SK-N-SH treated with all-trans-retinoic acid at 6 μM for 48 hours (cell line): ENCODE results near the gene CCDC88B.

Source experiments
- ARNTL ChIP-seq: fragments of 450-650 bp; formaldehyde crosslinking; IDR thresholded peaks from 2 replicates; pipeline ENCODE4 v1.5.0; 2020; ENCODE audit warnings: low read depth, mild to moderate bottlenecking, moderate library complexity, borderline replicate concordance
- BACH2 ChIP-seq: fragments of 250-450 bp; sonication (Bioruptor Pico); IDR thresholded peaks from 2 replicates; pipeline ENCODE4 v1.9.0; 2021; ENCODE audit warnings: mild to moderate bottlenecking, borderline replicate concordance
- CSRNP3 ChIP-seq: fragments of 250-450 bp; sonication (Bioruptor Pico); IDR thresholded peaks from 2 replicates; pipeline ENCODE4 v1.5.1; 2021; ENCODE audit warnings: mild to moderate bottlenecking, moderate library complexity
- GLIS3 ChIP-seq: fragments of 250-450 bp; sonication (Bioruptor Pico); IDR thresholded peaks from 2 replicates; pipeline ENCODE4 v1.5.0; 2020; ENCODE audit warnings: mild to moderate bottlenecking, moderate library complexity
- ISL1 ChIP-seq: fragments of 250-450 bp; sonication (Bioruptor Pico); IDR thresholded peaks from 2 replicates; pipeline ENCODE4 v2.1.2; 2022; ENCODE audit warnings: mild to moderate bottlenecking, moderate library complexity
- OSR1 ChIP-seq: fragments of 250-450 bp; sonication (Bioruptor Pico); IDR thresholded peaks from 2 replicates; pipeline ENCODE4 v1.8.0; 2022; ENCODE audit warnings: moderate library complexity, mild to moderate bottlenecking, inconsistent platforms
- PATZ1 ChIP-seq: fragments of 250-450 bp; sonication (Bioruptor Pico); IDR thresholded peaks from 2 replicates; pipeline ENCODE4 v1.8.0; 2020; ENCODE audit warnings: mild to moderate bottlenecking, moderate library complexity, borderline replicate concordance
- PPARA ChIP-seq: fragments of 250-450 bp; sonication (Bioruptor Pico); IDR thresholded peaks from 2 replicates; pipeline ENCODE4 v1.5.0; 2020; ENCODE audit warnings: mild to moderate bottlenecking, borderline replicate concordance
- RARB ChIP-seq: fragments of 250-450 bp; sonication (Bioruptor Pico); IDR thresholded peaks from 2 replicates; pipeline ENCODE4 v1.8.0; 2021; ENCODE audit warnings: mild to moderate bottlenecking, moderate library complexity
- ZFP3 ChIP-seq: fragments of 250-450 bp; sonication (Bioruptor Pico); IDR thresholded peaks from 2 replicates; pipeline ENCODE4 v1.5.0; 2020; ENCODE audit warnings: mild to moderate bottlenecking, moderate library complexity
- ZFP30 ChIP-seq: fragments of 450-650 bp; formaldehyde crosslinking; IDR thresholded peaks from 2 replicates; pipeline ENCODE4 v1.5.0; 2022; ENCODE audit warnings: mild to moderate bottlenecking, moderate library complexity
- TF ChIP-seq, protein P1 (sequence below): fragments of 250-450 bp; sonication (Bioruptor Pico); IDR thresholded peaks from 2 replicates; pipeline ENCODE4 v1.5.1; 2020; ENCODE audit warnings: low read depth, mild to moderate bottlenecking, moderate library complexity

GRCh38 chr11:64391839-64392238 lies 51.8 kb downstream of the CCDC88B start:
- TF ChIP-seq PATZ1 (CRISPR knock-in tag): no peak
- TF ChIP-seq BACH2 (CRISPR knock-in tag): no peak
- no peak for TF ChIP-seq ZFP30 (CRISPR knock-in tag)
- no peak for TF ChIP-seq CSRNP3
- TF ChIP-seq ARNTL: no peak
- TF ChIP-seq, protein P1, sequence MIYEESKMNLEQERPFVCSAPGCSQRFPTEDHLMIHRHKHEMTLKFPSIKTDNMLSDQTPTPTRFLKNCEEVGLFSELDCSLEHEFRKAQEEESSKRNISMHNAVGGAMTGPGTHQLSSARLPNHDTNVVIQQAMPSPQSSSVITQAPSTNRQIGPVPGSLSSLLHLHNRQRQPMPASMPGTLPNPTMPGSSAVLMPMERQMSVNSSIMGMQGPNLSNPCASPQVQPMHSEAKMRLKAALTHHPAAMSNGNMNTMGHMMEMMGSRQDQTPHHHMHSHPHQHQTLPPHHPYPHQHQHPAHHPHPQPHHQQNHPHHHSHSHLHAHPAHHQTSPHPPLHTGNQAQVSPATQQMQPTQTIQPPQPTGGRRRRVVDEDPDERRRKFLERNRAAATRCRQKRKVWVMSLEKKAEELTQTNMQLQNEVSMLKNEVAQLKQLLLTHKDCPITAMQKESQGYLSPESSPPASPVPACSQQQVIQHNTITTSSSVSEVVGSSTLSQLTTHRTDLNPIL: no peak
- TF ChIP-seq RARB (CRISPR knock-in tag): no peak
- TF ChIP-seq OSR1 (CRISPR knock-in tag): no peak
- TF ChIP-seq ZFP3: no peak
- TF ChIP-seq GLIS3 (CRISPR knock-in tag): no peak
- TF ChIP-seq PPARA (CRISPR knock-in tag): no peak
- no peak for TF ChIP-seq ISL1 (CRISPR knock-in tag)
